Suppressor macrophage (primary cell): Measurements from ENCODE around the gene CDH4.
"Not testable (repeated sequence)": the region's sequence is repeated elsewhere in the genome, so short reads cannot be mapped to it uniquely, and the experiment has no call there.

Experiments
- DNase-seq, 4 experiments: peaks; one replicate each; pipeline ENCODE4 v3.0.0-alpha.2; 2020 to 2022

Gene CDH4

DNA sequence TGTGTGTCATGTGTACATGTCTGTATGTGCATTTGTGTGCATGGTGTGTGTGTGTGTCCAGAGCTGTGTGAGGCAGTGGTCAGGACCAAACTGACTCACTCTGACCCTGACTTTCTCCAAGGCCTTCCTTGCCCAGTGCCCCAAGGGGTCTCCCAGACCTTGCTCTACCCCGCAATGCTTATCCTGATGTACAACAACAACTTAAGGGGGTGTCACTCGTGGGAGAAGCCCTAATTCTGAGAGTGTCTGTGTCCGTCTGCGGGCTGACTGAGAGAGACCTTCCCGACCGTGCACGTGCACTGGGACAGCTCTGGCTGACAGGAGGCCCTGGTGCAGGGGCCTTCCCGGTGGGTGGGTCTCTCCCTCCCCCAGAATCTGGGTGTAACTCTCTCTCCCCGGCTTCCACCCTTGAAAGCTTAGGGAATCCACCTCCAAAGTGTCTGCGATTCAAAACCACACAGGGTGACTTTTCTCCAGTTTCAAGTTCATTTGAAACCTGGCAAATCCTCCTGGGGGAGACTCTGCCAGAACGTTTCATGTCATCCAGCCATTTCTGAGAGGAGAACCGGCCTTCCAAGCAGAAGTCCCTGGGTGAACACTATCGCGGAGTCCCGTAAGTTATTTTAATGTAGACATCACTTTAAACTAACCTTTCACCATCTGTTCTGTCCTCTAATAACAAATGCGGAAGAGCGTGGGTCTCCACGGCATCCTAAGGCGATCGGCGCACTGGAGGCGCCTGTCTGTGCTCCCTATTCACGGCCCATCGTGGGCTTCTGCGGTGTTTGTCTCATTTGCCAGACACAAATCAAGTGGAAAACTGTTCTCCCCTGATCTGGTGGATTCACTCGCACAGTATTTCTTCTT, 588.1 kb downstream of the CDH4 start:
- no peak for DNase-seq

DNA sequence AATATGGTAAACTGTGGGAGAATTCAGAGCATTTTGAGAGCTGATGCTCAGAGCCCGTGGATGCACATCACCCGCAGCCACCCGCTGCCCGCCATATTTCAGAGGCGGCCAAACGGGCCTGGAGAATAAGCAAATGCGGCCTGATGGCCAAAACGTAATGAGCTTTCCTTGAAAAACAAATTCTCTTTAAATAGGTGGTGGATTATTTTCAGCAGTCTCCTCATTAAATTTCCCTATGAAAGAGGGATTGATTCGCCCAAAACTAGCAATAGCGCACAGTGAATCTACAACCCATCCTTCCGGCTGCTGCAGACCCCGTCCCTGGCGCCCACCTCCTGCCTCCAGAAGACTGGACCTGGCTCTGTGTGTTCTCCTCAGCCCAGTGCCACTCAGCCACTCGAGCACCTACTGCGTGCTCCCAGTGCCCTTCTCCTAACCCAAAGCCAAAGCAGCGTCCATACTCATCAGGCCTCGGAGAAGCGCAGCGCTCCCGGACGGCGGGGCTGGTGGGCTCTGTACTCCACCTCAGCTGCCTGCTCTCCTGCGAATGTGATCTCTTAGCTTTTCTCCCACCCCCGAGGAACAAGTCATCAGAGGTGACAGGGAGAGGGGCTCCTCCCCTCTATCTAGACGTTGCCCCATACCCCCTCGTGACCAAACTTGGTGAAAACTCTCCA, 588.9 kb downstream of the CDH4 start:
- no peak for DNase-seq

DNA sequence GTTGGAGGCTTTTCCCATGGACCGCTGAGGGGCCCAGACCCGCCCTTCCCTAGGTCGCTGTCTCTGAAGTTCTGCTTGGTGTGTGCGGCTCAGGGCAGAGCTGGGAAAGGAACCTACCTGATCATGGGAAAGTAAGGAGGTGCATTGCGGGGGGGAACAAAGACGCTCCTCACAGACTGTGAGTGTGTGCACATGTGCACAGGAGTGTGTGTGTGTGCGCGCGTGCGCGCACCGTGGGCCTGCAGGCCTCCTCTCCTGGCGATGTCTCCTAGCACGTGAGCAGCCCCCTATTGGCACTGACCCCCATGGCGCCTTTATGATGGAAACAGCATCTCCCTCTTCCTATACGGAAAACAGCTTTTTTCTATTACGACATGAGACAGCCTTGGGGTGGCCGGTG, 589.5 kb downstream of the CDH4 start:
- no peak for DNase-seq

DNA sequence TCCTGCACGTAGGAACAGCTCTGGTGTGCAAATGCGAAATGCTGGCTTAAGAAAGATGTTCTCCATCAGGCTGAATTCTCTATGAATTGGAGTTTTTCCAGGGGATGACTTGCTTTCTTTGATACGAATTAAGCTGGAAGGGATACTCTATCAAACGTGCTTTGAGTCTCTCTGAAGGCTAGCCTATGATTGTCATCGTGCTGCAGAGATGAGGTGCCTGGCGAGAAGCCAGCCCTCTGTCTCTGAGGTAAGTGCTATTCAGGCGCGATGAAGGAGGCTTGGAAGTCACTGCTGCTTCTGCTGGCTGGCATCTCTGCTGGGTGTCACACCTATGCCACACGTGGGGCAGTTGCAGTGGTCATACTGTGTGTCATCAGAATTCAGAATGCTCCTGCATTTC, 589.9 kb downstream of the CDH4 start:
- no peak for DNase-seq

DNA sequence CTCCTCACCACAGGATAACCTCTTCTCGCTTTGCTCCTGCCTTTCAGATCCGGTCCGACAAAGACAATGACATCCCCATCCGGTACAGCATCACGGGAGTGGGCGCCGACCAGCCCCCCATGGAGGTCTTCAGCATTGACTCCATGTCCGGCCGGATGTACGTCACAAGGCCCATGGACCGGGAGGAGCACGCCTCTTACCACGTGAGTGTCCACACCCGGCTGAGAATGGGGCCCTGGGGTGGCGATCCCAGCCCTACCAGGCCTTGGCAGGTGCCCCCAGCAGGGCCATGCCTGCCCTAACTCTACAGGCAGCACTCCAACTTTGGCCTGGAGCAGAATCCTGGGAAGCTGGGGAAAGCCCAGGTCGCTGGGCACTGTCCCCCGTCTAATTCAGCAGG, 592.6 kb downstream of the CDH4 start:
- DNase-seq = no peak

DNA sequence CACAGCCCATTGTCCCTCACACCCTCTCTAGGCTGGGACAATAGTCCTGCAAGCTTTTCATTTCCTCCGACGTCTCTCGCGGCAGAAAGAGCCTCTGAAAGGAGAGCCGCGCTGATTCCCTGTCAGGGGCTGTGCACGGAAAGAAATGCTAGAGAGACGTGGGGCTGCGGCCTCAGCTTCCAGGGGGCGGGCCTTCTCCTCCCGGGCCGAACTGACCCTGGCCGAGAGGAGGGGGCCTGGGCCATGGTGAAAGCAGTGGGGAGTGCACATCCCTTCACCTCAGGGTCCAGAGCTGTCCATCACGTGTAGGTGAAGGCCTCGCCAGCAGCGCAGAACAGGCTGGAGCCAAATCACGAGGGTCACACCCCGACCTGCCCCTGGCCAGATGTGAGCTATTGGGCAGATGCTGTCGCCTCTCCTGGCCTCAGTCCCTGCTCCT, 593.2 kb downstream of the CDH4 start:
- DNase-seq = no peak

DNA sequence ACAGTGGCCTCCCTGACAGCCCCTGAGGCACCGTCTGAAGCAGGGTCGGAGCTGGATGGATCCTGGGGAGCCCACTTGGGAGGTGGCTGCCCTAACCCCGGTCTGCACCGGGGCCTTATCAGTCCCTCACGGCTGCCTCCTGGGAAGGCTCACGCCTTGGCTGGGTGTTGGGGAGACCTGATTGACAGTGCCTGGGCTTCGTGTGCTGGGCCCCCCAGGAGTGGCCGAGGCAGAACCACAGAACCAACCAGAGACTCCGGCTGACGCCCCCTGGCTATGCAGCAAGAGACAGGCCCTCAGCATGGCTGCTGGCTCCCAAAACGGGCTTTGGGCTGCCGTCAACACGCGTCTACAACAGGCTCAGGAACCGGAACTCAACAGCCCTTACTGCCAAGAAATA, 594.0 kb downstream of the CDH4 start:
- no peak for DNase-seq

DNA sequence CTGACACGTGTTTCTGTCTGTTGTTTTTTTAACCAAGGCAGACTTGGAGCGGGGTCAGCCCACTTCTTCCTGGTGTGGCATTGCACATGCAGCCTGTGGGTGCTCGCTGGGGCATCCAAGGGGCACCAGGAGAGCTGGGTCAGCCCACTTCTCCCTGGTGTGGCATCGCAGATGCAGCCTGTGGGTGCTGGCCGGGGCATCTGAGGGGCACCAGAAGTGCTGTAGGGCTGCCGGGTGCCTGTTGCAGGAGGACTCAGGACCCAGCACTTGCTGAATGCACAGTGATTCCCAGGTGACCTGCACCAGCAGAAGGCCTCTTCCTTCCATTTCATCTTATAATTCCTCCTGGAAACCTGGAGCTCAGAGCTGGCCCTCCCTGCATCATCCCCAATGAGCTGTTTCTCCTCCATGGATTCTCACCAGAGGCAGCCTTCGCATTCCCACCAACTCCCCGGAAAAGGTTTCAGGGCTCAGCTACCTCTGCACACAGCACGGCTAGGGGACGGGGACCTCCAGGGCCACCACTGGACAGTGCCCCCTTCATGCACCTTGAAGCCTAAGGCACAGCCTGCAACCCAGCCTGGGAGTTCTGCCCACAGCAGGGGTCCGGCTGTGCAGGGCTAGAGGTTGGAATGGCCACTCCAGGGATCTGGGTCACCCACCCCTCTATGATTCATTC, 594.8 kb downstream of the CDH4 start:
- no peak for DNase-seq

DNA sequence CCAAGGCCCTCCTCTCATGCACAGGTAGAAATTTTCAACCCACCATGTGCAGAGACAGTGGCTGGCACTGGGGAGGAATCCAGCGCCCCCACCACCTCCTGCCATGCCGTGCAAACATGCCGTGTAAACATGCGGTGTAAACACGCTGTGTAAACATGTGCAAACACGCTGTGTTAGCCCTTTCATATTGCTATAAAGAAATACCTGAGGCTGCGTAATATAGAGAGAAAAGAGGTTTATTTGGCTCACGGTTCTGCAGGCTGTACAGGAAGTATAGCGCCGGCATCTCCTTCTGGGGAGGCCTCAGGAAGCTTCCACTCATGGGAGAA, 595.3 kb downstream of the CDH4 start:
- DNase-seq = no peak

DNA sequence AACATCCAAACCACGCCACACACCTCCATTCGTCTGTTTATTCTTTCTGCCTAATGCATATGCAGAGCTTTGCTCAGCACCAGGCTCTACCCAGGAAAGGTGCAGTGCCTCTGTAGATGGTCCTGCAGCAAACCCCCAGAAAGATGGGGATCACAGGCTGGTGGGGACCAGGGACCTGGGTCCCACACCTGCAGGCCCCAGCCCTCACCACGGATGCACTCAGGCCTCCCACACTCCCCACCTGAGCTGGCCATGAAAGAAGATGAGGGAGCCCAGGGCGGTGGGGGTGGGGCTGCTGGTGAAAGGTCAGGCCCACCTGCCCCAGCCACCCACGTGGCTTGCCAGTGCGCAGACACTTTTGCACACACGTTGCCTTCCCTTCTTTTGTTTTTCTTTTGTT, 595.9 kb downstream of the CDH4 start:
- no peak for DNase-seq

DNA sequence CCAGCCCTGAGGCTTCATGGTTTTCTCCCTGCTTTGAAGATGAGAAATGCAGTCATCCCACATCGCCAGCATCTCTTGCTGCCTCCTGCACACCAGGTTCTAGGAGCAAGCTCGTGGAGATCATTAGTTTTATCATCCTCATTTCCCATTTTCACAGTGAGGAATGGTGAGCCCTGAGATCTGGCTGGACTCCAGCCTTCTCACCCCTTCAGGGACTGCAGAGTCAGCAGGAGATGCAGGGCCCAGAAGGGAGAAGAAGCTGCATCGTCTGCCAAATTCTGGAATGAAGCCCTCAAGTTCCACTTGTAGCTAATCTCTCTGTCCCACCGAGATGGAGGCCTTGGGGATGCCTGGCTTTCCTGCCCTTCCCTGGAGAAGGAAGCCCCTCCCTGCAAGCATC, 596.8 kb downstream of the CDH4 start:
- DNase-seq = no peak

DNA sequence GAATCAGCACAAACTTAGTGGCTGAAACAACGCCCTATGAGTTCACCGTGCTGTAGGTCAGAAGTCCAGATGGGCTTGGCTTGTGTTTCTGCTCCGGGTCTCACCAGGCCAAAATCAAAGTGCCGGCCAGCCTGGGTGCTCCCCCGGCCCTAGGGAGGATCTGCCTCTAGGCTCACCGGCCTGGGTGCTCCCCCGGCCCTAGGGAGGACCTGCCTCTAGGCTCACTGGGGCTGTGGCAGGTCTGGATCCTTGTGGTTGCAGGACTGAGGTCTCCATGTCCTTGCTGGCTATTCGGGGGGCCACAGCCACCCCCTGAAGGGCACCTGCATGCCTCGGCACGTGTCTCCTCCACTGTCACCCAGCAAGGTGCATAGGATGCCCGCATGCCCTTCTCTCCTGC, 597.3 kb downstream of the CDH4 start:
- no peak for DNase-seq

DNA sequence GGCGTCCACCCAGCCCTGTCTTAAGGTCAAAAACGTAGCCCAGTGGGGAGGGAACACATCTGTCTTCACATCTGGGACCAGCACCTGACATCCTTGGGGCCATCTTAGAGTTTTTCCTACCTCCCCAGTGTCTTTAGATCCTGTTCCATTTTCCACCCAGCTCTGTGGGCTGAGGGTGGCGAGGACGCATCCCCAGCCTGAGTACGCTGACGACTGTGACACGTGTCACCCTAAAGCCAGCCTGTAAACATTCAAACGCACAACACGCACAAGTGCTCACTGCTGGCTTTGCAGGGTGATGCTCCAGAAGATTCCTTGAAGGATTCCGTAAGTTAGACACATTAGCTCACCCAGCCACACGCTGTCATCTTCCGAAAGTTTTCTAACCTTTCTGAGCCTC, 597.8 kb downstream of the CDH4 start:
- no peak for DNase-seq

DNA sequence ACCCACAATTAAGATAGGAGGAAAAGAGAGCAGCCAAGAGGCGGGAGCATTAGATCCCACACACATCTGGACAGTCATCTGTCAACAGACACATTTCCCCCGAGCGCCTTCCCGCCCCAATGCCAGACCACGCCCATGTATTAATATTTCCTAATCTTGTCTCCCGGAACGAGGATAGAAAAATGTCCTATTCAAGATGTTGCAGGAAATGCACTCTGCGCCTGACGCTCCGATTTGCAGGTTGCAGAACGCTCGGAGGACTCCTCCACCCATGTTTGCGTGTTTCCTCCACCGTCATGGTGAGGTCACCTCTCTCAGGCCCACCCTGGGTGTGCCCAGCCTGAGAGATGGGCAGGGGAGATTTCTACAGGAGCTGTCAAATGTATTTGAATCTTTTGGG, 598.4 kb downstream of the CDH4 start:
- no peak for DNase-seq

DNA sequence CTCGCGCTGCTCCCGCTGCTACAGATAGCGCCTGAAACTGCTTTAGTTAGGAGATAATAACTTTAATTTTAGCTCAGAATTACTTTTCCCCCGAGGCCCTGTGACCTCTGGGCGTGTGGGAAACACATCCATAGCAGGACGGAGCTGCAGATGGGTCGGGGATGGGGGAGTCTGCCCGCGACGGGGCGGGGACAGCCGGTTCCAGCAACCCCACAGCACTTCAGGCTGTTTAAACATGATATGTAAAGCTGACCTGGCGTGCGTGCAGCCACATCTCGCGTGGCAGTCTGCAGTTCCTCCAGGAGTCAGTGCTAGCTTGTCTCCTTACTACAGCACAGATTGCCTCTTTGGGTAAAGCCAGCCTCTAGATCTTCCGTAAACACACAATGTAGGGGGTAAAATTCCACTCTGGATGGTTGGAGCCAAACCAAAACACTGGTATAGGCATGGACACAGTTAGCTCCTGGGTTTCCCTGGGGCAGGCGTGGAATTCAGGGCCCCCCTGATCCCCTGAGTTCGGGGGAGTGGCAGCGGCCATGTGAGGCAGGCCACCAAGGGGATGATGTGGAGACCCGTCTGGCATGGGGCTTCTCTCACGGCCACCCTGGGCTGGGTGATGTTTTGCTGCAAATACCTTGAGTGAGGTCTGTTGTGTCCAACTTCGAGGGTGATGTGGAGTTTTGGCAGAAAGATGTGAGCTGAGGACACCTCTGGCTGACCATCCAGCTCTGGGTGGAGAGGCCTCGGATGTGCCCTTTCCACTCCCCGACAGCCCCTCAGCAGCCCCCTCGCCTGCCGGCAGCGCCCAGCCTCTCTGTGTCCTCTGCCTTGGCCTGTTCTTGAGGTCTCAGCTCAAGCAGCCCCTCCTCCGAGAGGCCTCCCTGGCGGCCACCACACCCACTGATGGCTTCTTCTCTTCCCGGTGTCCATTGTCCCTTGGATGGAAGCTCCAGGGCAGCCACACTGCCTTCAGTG, 599.2 kb downstream of the CDH4 start:
- DNase-seq = no peak

DNA sequence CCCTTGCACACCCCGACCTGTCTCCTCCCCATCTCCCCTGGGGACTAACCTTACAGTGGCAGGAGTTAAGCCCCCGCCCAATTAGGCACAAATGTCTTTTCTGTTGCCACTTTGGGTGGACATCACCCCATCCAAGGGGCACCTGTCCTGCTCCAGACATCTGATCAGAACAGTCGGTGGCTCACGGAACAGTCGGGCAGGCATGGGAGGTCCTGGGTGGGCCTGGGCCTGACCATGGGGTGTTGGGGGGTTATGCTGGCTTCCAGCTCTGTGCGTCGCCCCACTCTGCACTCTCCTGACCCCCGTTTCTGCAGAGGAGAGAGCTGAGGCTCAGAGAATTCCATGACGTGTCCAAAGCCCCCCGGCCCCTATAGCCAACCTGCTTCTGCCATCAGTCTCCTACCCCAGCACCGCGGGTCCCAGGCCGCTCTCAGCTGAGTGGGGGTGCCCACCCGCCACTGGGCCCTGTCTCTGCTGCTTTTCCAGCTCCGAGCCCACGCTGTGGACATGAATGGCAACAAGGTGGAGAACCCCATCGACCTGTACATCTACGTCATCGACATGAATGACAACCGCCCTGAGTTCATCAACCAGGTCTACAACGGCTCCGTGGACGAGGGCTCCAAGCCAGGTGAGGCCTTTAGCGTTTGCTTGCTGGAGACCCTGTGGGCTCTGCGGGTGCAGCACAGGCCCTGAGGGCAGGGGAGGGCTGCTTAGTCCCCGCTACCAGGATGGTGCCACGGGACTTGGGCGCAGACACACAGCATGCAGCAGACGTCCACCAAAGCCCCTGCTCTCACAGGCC, 600.4 kb downstream of the CDH4 start:
- no peak for DNase-seq

DNA sequence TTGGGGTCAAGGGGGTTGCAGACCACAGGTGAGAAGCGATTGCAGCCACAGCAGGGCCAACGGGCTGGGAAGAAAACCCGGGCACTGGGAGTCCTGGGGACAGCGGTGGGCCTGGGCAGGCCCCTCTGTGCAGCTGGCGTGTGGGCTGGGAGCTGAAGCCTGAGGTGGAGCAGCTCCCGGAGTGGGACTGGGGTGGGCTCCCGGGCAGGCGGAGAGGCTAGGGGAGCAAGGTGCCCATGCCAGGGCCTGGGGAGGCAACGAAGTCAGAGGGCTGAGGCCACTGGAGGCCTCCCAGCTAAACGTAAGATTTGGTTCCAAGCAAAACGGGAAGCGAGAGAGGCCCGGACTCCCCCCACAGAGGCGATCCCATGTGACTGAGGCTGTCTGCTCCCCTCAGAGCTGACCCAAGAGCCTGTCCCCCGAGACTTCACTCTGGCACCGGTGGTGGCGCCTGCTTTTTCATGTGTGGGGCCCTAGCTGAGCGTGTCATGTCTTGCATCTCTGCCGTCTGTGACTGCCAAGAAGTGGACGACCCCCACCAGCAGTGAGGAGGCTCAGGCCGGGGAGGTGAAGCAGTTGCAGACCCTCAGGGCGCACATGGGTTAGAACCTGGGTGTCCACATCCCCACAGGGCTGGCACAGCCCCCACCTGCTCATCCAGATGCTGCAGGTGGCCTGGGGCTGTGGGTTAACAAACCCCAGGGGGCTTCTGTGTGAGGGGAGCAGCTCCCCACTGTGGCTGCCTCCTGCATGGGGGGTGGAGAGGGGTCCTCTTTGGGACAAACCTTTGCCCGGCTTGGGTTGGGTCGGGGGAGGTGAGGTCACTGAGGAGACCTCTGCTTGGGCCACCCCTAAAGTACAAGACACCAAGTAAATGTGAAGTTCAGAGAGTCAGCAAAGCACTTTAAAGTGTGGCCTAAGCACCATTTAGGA, 601.3 kb downstream of the CDH4 start:
- no peak for DNase-seq

DNA sequence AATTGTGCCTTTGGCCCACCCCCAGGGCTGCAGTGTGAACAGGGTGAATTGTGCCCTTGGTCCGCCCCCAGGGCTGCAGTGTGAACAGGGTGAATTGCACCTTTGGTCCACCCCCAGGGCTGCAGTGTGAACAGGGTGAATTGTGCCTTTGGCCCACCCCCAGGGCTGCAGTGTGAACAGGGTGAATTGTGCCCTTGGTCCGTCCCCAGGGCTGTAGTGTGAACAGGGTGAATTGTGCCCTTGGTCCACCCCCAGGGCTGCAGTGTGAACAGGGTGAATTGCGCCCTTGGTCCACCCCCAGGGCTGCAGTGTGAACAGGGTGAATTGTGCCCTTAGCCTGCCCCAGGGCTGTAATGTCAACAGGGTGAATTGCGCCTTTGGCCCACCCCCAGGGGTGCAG, 602.5 kb downstream of the CDH4 start:
- not testable (repeated sequence) for DNase-seq

DNA sequence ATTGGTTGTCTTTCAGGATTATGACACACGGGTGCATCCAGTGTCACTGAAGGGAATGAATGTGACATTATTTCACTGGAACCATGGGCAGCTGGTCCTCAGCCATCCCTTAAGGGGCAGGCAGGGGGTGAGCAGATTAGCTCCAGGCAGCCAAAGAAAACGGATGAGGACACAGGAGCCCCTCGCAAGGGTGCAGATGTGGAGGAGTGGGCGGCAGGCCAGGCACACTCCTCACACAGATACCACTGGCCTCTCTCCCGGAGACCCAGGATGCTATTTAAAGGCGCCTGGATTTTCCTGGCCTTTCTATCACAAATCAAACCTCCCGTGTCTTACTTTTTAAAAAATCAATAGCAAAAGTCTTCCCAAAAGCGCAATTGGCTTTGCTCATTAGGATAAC, 603.2 kb downstream of the CDH4 start:
- DNase-seq = no peak

DNA sequence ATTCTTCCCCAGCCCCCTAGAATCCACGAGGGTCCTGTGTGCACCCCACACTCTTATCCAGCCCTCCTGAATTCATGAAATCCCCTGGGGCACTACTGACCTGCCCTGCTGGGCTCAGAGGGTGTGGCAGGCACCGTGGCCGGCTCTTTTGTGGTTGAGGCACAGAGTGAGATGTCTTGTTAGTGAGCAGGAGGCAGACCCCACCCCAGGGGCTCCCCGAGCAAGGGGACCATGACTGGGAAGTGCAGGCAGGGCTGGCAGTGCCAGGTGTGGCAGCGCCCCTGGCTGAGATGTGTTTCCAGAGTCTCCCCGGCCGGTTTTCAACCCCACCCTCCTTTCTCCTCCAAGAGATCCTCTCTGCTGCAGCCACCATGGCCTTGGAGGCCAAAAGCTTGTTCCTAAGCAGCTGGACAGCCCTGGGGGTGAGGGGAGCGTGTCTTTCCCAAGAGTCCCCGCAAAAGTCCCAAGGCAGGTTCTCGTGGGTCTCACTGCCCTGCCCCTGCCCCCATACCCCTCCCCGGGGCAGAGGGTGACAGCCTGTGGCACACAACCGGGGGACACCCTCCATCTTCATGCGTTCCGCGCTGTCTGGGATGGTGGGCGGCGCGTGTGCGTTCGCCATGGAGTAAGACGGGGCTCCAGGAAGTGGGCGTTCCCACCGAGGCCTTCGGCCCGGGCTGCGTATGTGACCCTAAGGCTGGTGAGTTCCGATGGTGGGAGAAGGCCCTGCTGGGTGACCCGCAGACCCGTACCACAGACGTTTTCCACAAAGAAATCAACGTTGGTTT, 604.8 kb downstream of the CDH4 start:
- no peak for DNase-seq
